MCF 10A (cell line): ENCODE data around the gene FAHD2B. TPM values are rescaled to one million over a fixed set of nuclear protein-coding genes. Genes with fewer than 3 reads are reported as not detected.
"Not testable (repeated sequence)": the region's sequence is repeated elsewhere in the genome, so short reads cannot be mapped to it uniquely, and the experiment has no call there.

Experiments used
- BruUV-seq: library from RNA; stranded (reverse); fragments of 400-500 nt; replicated peaks from 2 replicates; lab custom pipeline; 2021; lab: Mats Ljungman, UMichigan
- CTCF ChIA-PET: fragments of 300-600 bp; sonication (Branson Sonifier 250); formaldehyde crosslinking; extraction: SDS; loops from one replicate; lab custom pipeline; 2021; ENCODE audit warnings: antibody characterized with exemption, inconsistent platforms; lab: Yijun Ruan, JAX
- POLR2A ChIA-PET: fragments of 300-600, 350-650 bp; sonication (Branson Sonifier 250); formaldehyde crosslinking; extraction: SDS; loops from one replicate; lab custom pipeline; 2020; ENCODE audit warnings: antibody characterized with exemption, inconsistent platforms; lab: Yijun Ruan, JAX
- DNase-seq: peaks from one replicate; pipeline ENCODE4 v3.0.0-alpha.2; 2018; ENCODE audit not compliant: unreplicated experiment
- H3K27ac Mint-ChIP-seq: one replicate; pipeline ENCODE4 v1.8.0; 2022; ENCODE audit warnings: mild to moderate bottlenecking, low read depth, mixed read lengths; ENCODE audit not compliant: unreplicated experiment
- H3K27me3 Mint-ChIP-seq: one replicate; pipeline ENCODE4 v1.8.0; 2022; ENCODE audit warnings: mixed read lengths; ENCODE audit not compliant: insufficient read depth, unreplicated experiment
- H3K36me3 Mint-ChIP-seq: one replicate; pipeline ENCODE4 v1.8.0; 2022; ENCODE audit warnings: mild to moderate bottlenecking, moderate library complexity, mixed read lengths; ENCODE audit not compliant: insufficient read depth, unreplicated experiment
- H3K4me1 Mint-ChIP-seq: one replicate; pipeline ENCODE4 v1.8.0; 2022; ENCODE audit warnings: mixed read lengths; ENCODE audit not compliant: insufficient read depth, unreplicated experiment
- H3K4me3 Mint-ChIP-seq: one replicate; pipeline ENCODE4 v1.8.0; 2022; ENCODE audit warnings: mild to moderate bottlenecking, moderate library complexity, mixed read lengths; ENCODE audit not compliant: unreplicated experiment
- H3K9me3 Mint-ChIP-seq: one replicate; pipeline ENCODE4 v1.8.0; 2022; ENCODE audit warnings: mixed read lengths; ENCODE audit not compliant: unreplicated experiment
- intact Hi-C: fragments of 100-400 bp; cut with micrococcal nuclease; formaldehyde crosslinking; loops from 2 replicates; pipeline ENCODE4 v1.14.1; 2022
- total RNA-seq: library from RNA; stranded (reverse); gene quantifications from 2 replicates; pipeline ENCODE4 v1.2.3, GENCODE V29; 2022

FAHD2B gene
- total RNA-seq, 1 experiment from 2014 or later = 12.1 TPM

DNA sequence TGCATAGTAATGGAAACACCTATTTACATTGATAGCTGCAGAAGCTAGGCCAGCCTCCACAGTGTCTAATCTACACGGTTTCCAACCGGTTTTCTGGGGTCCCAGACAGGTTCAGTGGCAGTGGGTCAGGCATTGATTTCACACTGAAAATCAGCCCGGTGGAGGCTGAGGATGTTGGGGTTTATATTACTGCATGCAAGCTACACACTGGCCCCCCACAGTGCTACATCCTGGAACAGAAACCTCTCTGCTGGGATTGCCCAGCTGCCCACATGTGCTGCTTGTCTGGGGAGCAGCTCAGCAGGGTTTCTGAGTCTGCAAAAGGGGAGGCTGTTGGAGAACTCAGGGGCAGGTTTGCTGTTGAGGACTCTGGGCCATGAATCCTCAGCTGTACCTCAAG, 48.0 kb downstream of the FAHD2B start:
- H3K4me3 Mint-ChIP-seq, intact Hi-C loops, DNase-seq, POLR2A ChIA-PET, H3K9me3 Mint-ChIP-seq, BruUV-seq, H3K27ac Mint-ChIP-seq, H3K36me3 Mint-ChIP-seq, H3K4me1 Mint-ChIP-seq, CTCF ChIA-PET: not testable (repeated sequence)
- peaks cover 69% of the 10 kb centered on the region for H3K27me3 Mint-ChIP-seq

DNA sequence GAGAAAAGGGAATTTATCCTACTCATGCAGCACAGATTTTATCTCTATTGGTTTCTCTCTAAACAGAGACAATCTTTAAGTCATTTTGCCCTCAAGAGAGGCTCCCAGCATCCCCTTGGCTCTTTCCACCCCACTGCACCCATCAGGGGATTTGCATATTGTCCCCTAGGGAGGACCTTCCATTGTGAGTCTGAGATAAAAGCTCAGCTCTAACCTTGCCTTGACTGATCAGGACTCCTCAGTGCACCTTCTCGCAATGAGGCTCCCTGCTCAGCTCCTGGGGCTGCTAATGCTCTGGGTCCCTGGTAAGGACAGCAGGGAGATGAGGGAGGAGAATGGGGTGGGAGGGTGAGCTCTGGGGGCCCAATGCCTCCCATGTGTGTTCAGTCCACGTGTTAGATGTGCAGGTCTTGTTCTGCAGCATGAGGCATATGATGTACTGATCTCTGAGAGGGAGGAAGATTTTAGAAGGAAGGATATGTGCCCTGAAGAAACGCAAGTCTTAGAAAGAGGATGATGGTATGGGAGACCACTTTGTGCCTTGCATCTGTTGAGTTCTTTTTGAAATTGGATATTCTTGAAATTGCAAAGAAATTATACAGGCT, 48.7 kb downstream of the FAHD2B start:
- H3K36me3 Mint-ChIP-seq, H3K27ac Mint-ChIP-seq, POLR2A ChIA-PET, H3K4me3 Mint-ChIP-seq, H3K9me3 Mint-ChIP-seq, H3K4me1 Mint-ChIP-seq, BruUV-seq, DNase-seq, CTCF ChIA-PET, intact Hi-C loops: not testable (repeated sequence)
- H3K27me3 Mint-ChIP-seq = peaks cover 73% of the 10 kb centered on the region

Other genes starting within 250 kb of the FAHD2B start
- gene ANKRD39, start 236.9 kb downstream of the FAHD2B start, total RNA-seq = 14.0 and 17.6 TPM in 2 replicates
- 16.3 and 22.6 TPM in 2 replicates for gene SEMA4C, start 224.8 kb downstream of the FAHD2B start, total RNA-seq
- gene FAM178B, start 108.3 kb downstream of the FAHD2B start, total RNA-seq = not detected in 2 replicates
- 20.6 and 29.8 TPM in 2 replicates for gene ANKRD36, start 18.3 kb upstream of the FAHD2B start, total RNA-seq